Uterine smooth muscle cell (primary cell): Measurements from ENCODE around the gene ATG4D. TPM values are rescaled to one million over a fixed set of nuclear protein-coding genes. Genes with fewer than 3 reads are reported as not detected.

Experiments
- total RNA-seq: library from RNA; depleted of rRNA; stranded (reverse); fragments of >200 nt; gene quantifications from 2 replicates; pipeline ENCODE4 v1.2.3, GENCODE V29; 2014

ATG4D gene
- 13.5 and 16.7 TPM in 2 replicates for total RNA-seq

DNA sequence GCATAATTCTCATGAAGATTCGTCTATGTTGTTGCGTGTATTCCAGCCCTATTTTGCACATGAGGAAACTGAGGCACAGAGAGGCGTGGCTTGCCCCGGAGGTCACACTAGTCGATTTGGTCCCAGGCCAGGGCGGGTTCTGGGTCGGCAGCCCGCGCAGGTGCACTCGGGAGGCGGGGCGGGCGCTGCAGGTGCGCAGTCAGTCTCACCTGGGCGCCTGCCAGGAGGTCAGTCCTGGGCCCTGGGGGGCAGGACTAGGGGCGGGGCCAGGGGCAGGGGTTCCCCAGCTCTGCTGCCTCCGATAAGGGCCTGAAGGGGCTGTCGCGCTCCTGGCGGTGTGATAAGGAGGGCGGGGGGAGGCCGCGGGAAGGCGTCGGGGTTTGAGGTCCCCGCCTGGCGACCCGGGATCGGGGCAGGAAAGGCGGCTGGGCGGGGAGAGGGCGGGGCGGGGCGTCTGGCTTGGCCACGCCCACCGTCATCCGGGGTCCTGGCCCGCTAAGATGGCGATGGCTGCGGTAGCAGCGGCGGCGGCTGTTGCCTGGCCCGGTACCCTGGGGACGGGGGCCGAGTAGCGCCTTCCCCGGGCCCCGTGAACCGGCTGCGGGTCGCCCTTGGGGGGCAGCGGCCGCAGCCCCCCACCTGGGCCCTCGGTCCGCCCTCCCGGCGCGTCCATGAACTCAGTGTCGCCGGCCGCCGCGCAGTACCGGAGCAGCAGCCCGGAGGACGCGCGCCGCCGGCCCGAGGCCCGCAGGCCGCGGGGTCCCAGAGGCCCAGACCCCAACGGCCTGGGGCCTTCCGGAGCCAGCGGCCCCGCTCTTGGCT, at the start of gene ATG4D:
TSS of gene ATG4D (plus strand) at position 485 of the 822 bp plus-strand sequence. CDS start at position 672, 187 bp downstream.

DNA sequence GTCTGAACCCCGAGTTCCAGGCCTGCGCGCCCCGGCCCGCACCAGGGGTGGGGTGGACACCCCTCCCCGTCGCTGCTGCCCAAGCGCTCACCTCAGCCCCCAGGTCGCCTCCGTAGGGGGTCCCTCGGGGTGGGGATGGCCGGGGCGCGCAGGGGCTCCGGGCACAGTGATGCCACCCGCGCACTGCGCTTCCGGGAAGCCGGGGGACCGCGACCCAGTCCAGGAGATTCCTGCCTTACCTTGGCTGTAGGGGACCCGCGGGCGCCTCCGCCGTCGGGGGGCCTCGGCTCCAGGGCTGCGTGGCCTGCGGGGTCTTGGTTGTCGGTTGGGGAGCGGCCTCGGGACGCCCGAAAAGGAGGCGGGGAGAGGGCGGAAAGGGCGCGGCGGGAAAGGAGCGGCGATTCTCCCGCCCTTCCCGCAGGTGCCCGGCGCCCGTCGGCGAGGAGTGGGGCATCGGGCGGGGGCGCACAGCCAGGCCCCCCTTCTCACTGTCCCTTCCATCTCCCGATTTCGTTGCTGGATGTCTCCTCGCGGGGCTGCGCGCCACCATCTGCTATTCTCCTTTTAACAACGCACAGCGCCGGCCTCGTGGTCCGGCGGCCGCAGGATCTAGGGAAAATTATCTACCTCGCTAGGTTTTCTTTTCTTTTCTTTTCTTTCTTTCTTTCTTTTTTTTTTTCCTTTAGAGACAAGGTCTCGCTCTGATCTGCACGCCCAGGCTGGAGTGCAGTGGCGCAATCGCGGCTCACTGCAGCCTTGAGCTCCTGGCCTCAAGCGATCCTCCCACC, 40.5 kb upstream of the ATG4D start, which contains the start of gene KEAP1:
TSS of gene KEAP1 (minus strand) at position 355 of the 788 bp plus-strand sequence. CDS start 3,323 bp downstream, outside the sequence.

DNA sequence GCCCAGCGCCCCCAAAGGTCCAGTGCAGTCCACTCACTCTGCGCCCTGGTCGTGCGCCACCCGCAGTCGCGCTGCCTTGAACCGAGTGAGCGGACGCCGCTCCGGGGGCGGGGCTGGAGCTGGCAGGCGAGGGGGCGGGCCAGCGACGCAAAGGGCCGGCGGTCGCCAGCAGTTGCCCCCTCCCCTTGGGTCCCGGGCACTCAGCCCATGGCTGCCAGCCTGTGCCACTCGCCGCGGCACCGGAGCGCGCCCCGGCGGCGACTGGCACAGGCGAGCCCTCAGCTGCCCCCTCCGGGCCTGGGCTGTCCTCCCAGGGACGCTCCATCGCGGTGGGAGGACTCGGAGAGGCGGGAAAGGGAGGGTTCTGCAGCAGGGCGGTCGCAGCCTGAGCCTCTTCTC, 26.3 kb upstream of the ATG4D start, which contains the start of gene S1PR5:
TSS of gene S1PR5 (minus strand) at position 87 of the 399 bp plus-strand sequence. CDS start 2,436 bp downstream, outside the sequence.

DNA sequence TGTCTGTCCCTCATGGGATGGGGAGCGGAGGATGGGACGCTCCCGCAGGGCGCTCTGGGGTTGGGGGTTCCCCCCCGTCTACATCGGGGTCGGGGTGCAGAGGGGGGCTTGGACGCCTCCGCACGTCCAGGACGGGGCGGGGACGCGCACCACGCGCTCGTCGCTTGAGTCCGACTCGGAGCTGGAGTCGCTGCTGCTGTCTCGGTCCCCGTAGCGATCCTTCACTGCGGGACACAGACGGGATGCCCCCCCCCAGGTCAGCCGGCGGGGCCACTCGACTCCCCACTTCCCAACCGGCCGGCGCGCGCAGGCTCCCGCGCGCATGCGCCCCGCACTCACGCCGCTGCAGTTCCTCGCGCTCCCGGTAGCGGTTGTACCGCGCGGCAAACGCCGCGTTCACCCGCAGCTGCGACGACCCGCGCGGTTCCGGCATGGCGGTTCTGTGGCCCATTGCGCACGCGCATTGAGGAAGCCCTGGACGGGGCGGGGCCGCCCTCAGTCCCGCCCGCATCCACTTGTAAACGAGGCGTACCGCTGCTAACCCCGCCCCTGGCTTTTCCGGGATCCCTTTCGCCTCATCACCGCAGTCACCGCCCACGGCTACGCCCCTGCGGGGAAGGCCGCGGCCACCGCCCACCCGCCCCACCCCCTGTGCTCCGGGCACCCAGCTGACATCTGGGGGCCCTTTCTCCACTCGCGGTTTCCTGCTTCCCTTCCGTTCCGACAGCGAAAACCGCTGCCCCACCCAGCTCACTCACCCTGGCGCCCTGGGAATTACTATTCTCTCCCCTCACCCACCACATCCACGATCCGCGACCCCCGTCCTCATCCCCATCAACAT, 22.1 kb downstream of the ATG4D start, which contains the start of gene KRI1:
TSS of gene KRI1 (minus strand) at position 444 of the 841 bp plus-strand sequence. CDS start at position 433, 11 bp downstream.

DNA sequence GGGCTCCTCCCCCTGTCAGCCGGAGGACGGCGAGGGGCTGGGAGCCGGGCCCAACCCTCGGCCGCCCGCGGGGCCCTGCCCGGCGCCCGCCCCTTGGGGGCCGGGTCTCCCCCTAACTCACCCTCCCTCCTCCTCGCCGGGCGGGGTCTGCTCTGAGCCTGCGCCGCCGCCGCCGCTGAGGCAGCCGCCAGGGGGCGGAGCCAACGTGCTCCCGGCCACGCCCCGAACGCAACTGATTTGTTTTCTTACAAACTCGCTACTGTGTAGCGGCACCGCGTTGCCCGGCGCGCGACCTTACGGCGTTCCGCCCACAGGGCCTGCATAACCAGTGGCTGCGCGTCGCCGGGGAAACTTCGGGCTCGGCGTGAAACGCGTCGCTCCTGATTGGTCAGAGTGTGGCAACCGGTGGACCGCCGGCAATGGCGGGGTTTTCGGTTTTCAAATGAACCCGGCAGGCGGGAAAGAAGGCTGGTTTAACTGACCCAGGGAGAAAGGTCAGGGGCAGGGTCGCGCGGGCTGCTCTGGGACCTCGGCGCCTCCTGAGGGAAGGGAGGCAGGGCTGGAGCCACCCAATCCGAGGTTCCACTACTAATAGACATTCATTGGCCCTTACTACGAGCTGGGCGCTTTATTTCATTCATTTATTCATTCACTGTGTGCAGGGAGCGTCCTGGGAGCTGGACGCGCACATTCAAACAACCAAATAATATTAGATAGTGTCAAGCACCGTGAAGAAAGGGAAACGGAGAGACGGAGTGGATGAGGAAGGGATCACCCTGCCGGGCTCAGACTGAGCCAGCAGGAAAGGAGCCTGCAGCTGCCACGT, 25.3 kb downstream of the ATG4D start, which contains the start of gene CDKN2D:
TSS of gene CDKN2D (minus strand) at position 154 of the 826 bp plus-strand sequence. CDS start 326 bp downstream, outside the sequence.

DNA sequence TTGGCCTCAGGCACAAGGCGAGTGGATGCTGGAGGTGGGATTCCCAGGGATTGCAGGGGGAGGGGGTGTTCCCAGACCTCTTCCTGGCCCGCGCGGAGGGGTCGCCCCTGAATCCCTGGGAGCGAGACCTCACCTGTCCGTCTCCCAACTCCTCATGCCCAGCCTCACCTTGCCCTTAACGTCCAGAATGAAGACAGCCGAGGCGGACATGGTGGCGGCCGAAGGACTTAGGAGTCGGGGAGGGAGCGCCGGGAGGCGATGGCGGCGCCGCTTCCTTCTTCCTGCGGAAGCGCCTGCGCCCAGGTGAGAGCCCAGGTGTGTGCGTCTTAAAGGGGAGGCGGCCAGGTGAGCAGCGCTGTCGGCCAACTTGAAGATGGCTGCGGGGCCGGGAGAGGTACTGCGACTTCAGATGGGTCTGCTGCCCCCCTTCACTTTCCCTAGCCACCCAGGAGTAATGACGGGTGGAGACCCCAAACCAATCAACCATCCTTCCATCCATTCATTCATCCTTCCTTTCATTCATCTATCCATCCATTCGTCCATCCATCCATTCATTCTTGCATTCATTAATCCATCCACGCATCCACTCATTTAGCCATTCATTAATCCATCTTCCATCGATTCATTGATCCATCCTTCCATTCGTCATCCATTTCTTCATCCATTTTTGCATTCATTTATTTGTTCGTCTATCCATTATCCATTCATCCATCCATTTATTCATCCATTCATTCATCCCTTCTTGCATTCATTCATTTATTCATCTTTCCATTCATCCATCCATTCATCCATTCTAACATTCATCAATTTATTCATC, 43.5 kb downstream of the ATG4D start, which contains the start of gene AP1M2:
TSS of gene AP1M2 (minus strand) at position 291 of the 817 bp plus-strand sequence. CDS start at position 210, 81 bp downstream.

Other genes with a start within 250 kb of the ATG4D start
- 0.22 and 0.87 TPM in 2 replicates for gene ZGLP1, start 234.1 kb upstream of the ATG4D start, total RNA-seq
- 18.2 and 28.6 TPM in 2 replicates for gene FDX2, start 227.9 kb upstream of the ATG4D start, total RNA-seq
- 16.1 and 17.5 TPM in 2 replicates for gene RAVER1, start 210.4 kb upstream of the ATG4D start, total RNA-seq
- 5.1 and 9.6 TPM in 2 replicates for gene ICAM3, start 204.3 kb upstream of the ATG4D start, total RNA-seq
- 80.7 and 101 TPM in 2 replicates for gene TYK2, start 163.3 kb upstream of the ATG4D start, total RNA-seq
- gene CDC37, start 140.4 kb upstream of the ATG4D start, total RNA-seq = 214 and 295 TPM in 2 replicates
- 3.7 and 5.6 TPM in 2 replicates for gene PDE4A, start 123.4 kb upstream of the ATG4D start, total RNA-seq
- gene KEAP1, start 40.5 kb upstream of the ATG4D start, total RNA-seq = 77.9 and 93.1 TPM in 2 replicates
- gene S1PR5, start 26.5 kb upstream of the ATG4D start, total RNA-seq = 0.12 and 0.44 TPM in 2 replicates
- gene KRI1, start 22.1 kb downstream of the ATG4D start, total RNA-seq = 9.7 and 10.5 TPM in 2 replicates
- gene CDKN2D, start 25.1 kb downstream of the ATG4D start, total RNA-seq = 7.1 and 19.3 TPM in 2 replicates
- gene AP1M2, start 43.4 kb downstream of the ATG4D start, total RNA-seq = 0.77 and 0.87 TPM in 2 replicates
- 30.7 and 55.0 TPM in 2 replicates for gene SLC44A2, start 81.6 kb downstream of the ATG4D start, total RNA-seq
- gene ILF3, start 110.4 kb downstream of the ATG4D start, total RNA-seq = 111 and 172 TPM in 2 replicates
- 32.9 and 34.4 TPM in 2 replicates for gene QTRT1, start 157.5 kb downstream of the ATG4D start, total RNA-seq
- 92.7 and 108 TPM in 2 replicates for gene DNM2, start 174.2 kb downstream of the ATG4D start, total RNA-seq